ENCODE results near the gene PTPRN2.

Gene PTPRN2

DNA sequence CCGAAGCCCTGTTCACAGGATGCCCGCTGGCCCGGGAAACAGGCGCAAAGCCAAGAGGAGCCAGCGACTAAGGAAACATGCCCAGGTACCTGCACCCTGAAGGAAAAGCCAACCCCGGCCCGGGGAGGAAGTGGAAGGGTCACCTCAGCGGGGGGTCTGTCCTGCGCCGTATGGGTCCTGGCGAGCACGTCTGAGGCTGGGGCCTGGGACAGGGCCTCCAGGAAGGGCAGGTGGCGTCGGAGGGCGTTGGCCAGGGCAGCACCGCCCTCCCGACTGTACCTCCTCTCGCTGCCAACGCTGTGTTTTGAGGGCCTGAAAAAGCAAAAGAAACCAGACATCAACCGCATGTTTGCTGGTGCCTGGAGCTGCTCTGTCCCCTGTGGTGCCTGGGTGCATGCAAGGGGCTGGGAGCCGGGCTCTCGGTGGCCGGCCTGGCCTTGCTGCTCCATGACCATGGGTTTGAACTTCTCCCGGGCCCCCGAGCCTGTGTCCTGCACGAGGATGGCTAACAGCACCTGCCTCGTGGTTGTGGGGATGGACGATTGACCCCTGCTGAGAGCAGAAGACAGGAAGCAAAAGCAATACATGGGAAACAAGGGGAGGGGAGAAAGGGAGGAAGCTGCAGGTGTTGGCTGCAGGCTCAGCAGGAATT lies 395.3 kb downstream of the PTPRN2 start:
- in situ Hi-C loops (cut with MboI; ENCODE audit: low pct_unique_long_range_greater_than_20kb, low sequenced_read_pairs, unreplicated experiment) = no loop called here
- no peak for DNase-seq (ENCODE audit: low spot score)
- TF ChIP-seq, protein P1, sequence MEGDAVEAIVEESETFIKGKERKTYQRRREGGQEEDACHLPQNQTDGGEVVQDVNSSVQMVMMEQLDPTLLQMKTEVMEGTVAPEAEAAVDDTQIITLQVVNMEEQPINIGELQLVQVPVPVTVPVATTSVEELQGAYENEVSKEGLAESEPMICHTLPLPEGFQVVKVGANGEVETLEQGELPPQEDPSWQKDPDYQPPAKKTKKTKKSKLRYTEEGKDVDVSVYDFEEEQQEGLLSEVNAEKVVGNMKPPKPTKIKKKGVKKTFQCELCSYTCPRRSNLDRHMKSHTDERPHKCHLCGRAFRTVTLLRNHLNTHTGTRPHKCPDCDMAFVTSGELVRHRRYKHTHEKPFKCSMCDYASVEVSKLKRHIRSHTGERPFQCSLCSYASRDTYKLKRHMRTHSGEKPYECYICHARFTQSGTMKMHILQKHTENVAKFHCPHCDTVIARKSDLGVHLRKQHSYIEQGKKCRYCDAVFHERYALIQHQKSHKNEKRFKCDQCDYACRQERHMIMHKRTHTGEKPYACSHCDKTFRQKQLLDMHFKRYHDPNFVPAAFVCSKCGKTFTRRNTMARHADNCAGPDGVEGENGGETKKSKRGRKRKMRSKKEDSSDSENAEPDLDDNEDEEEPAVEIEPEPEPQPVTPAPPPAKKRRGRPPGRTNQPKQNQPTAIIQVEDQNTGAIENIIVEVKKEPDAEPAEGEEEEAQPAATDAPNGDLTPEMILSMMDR (IDR thresholded peaks at IDR 0.05; ENCODE audit: extremely low read depth, insufficient read depth, missing control alignments) = no peak

DNA sequence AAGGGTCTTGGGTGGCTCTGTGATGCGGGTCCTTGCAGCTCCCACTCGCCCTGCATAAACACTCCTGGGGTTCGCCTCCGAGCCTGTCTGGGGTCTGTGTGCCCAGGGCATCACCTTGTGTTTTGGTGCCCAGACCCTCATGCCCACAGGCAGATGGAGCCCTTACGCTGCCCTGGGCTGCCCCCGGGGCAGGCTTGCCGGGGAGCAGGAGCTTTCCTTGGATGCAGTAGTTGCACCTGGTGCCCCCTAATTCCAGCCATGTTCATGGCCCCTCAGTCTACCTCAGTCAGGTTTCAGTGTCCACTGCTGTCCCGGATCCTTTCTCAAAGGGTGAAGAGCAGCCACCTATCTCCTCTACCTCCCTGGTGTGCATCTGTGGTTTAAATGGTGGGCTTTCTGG lies 396.0 kb downstream of the PTPRN2 start:
- in situ Hi-C loops (cut with MboI; ENCODE audit: low pct_unique_long_range_greater_than_20kb, low sequenced_read_pairs, unreplicated experiment) = no loop called here
- TF ChIP-seq, protein P1 (IDR thresholded peaks at IDR 0.05; ENCODE audit: extremely low read depth, insufficient read depth, missing control alignments) = no peak
- no peak for DNase-seq (ENCODE audit: low spot score)

DNA sequence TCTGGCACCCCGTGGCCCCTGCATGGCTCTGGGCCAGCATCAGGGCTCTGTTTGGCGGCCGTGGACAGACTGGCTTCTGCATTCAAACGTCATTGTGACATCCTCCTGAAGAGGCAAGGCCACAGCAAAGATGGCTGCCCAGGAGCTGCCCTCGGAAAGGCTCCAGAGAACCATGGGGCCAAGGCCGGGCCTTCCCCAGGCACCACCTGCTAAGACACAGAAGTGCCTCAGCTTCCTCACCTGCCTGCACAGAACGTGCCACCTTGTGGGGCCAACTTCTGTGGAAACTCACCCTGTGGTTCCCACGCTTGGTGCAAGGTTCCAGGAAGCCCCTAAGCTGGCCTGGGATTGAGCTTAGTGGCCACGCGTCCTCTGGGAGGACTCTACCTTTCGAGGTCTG lies 396.9 kb downstream of the PTPRN2 start:
- TF ChIP-seq, protein P1 (IDR thresholded peaks at IDR 0.05; ENCODE audit: extremely low read depth, insufficient read depth, missing control alignments) = no peak
- DNase-seq (ENCODE audit: low spot score) = no peak
- in situ Hi-C loops (cut with MboI; ENCODE audit: low pct_unique_long_range_greater_than_20kb, low sequenced_read_pairs, unreplicated experiment) = no loop called here

DNA sequence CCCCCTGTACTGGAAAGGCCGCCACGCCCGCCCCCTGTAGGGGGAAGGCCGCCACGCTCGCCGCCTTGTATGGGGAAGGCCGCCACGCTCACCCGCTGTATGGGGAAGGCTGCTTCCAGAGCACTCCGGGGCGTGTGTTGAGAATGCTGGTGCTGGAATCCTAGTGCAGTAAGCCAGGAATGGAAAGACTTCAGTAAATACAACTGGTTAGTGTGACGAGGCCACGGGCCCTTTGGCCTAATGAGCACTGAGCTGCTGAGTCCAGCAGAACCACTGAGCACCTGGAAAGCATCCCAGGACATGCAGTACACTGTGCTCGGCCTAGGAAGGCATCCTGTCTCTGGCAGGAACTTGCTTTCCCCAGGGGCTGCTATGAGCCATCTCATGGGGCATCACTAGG lies 398.9 kb downstream of the PTPRN2 start:
- TF ChIP-seq, protein P1 (IDR thresholded peaks at IDR 0.05; ENCODE audit: extremely low read depth, insufficient read depth, missing control alignments) = no peak
- in situ Hi-C loops (cut with MboI; ENCODE audit: low pct_unique_long_range_greater_than_20kb, low sequenced_read_pairs, unreplicated experiment) = no loop called here
- DNase-seq (ENCODE audit: low spot score) = peak; percentile 3

DNA sequence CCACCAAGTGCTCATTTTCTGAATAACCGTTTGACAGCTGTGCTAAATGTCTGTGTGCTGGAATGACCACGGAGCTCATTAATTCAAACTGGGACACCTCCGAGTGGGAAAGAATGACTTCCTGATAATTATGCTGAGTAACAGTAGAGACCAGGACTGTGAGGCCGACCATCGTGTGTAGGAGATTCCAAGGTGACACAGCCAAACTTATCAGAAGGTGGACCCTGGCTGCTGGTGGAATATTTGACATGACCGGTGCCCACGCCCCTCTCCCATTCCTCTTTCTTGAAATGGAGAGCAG lies 400.0 kb downstream of the PTPRN2 start:
- no peak for DNase-seq (ENCODE audit: low spot score)
- TF ChIP-seq, protein P1 (IDR thresholded peaks at IDR 0.05; ENCODE audit: extremely low read depth, insufficient read depth, missing control alignments) = no peak
- in situ Hi-C loops (cut with MboI; ENCODE audit: low pct_unique_long_range_greater_than_20kb, low sequenced_read_pairs, unreplicated experiment) = no loop called here

DNA sequence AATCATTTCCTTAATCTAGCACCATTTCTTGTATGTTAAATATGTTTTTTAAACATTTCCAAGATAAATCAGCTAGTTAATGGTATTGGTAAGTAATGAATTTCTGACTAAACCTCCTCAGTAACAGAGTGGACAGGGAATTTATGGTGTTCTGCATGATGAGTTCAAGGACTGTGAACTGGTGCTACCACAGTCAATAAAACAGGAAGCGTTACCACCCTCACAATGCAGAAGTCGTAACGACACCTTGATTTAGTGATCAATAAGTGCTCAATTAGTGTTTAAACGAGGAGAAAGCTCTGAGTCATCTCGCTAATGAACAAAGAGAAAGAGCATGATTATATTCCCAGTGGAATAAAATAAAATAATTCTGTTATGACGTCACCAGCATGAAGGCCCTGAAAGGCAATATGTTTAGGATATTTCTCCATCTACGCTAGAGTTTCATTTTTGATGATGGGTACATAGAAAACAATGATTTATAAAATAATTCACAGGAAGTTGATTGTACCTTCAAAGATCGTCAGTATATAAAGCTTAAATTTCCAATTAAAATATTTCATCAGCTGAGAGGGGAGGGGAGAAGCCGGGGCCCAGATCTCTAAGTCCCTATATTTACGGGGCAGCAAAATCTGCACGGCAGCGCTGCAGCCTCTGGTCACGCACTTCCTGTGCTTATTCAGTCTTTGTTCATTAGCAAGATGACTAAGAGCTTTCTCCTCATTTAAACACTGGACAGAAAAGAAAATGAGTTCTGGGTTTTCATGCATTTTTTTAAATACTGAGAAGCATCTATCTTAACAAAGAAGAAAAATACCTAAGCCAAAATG lies 400.5 kb downstream of the PTPRN2 start:
- no peak for DNase-seq (ENCODE audit: low spot score)
- TF ChIP-seq, protein P1 (IDR thresholded peaks at IDR 0.05; ENCODE audit: extremely low read depth, insufficient read depth, missing control alignments) = no peak
- in situ Hi-C loops (cut with MboI; ENCODE audit: low pct_unique_long_range_greater_than_20kb, low sequenced_read_pairs, unreplicated experiment) = no loop called here
